Stimulated activated CD4-positive, alpha-beta T cell treated with anti-CD3 and anti-CD28 coated beads, TNF-alpha, amount 100 ng/mL, for 1 hour (primary cell): ENCODE data around the gene SCAF1.
A peak's percentile ranks its signal among the peaks of the same experiment; 100 is the strongest.
"Not testable (repeated sequence)": the region's sequence is repeated elsewhere in the genome, so short reads cannot be mapped to it uniquely, and the experiment has no call there.

Source experiments
- DNase-seq, 3 donors: peaks; one replicate each; pipeline ENCODE4 v3.0.0-alpha.2; 2020; ENCODE audit warnings: low read depth in 3 of 3, low spot score in 1 of 3

SCAF1 gene

GRCh38 chr19:49613374-49613773 lies 28.6 kb upstream of the SCAF1 start:
- no peak for DNase-seq

GRCh38 chr19:49614096-49614833 lies 27.7 kb upstream of the SCAF1 start:
- DNase-seq, result no peak

GRCh38 chr19:49615861-49616260 lies 26.1 kb upstream of the SCAF1 start:
- DNase-seq, result no peak

GRCh38 chr19:49616532-49616931 lies 25.5 kb upstream of the SCAF1 start:
- no peak for DNase-seq

GRCh38 chr19:49616945-49617344 lies 25.1 kb upstream of the SCAF1 start:
- no peak for DNase-seq

GRCh38 chr19:49617860-49618259 lies 24.1 kb upstream of the SCAF1 start:
- DNase-seq, result not testable (repeated sequence)

- no peak for DNase-seq
Observed at GRCh38 chr19:49624967-49625910, 16.8 kb upstream of the SCAF1 start.

- DNase-seq, result no peak
Observed at GRCh38 chr19:49626226-49626625, 15.8 kb upstream of the SCAF1 start.

- no peak for DNase-seq
Observed at GRCh38 chr19:49629659-49630058, 12.3 kb upstream of the SCAF1 start.

- DNase-seq, result no peak
Observed at GRCh38 chr19:49631014-49631588, 10.9 kb upstream of the SCAF1 start.

- DNase-seq, result no peak
Observed at GRCh38 chr19:49631610-49632192, 10.3 kb upstream of the SCAF1 start.

GRCh38 chr19:49632576-49632975 lies 9.4 kb upstream of the SCAF1 start:
- no peak for DNase-seq

- not testable (repeated sequence) for DNase-seq
Observed at GRCh38 chr19:49633273-49633672, 8.7 kb upstream of the SCAF1 start.

- DNase-seq, result no peak
Observed at GRCh38 chr19:49635530-49636232, 6.3 kb upstream of the SCAF1 start.

GRCh38 chr19:49636233-49636932 lies 5.6 kb upstream of the SCAF1 start:
- DNase-seq, result no peak

GRCh38 chr19:49637821-49638738 lies 3.9 kb upstream of the SCAF1 start:
- DNase-seq, result no peak

GRCh38 chr19:49639401-49640112 lies 2.5 kb upstream of the SCAF1 start:
- DNase-seq, result no peak

- peak; percentile 98 to 99 (median 99) for DNase-seq
Observed at GRCh38 chr19:49640113-49640898, 1.7 kb upstream of the SCAF1 start, which contains the start of gene RRAS. Gene RRAS (minus strand): TSS chr19:49640143. CDS start chr19:49640098, 45 bp downstream.
